ENCODE measurements around the gene TXNL1. TPM values are rescaled to one million over a fixed set of nuclear protein-coding genes. Genes with fewer than 3 reads are reported as not detected.
A peak's percentile ranks its signal among the peaks of the same experiment; 100 is the strongest.

Gene TXNL1
- total and polyA plus RNA-seq, 2 experiments from 2014 or later = 51.0 to 77.4 TPM

DNA sequence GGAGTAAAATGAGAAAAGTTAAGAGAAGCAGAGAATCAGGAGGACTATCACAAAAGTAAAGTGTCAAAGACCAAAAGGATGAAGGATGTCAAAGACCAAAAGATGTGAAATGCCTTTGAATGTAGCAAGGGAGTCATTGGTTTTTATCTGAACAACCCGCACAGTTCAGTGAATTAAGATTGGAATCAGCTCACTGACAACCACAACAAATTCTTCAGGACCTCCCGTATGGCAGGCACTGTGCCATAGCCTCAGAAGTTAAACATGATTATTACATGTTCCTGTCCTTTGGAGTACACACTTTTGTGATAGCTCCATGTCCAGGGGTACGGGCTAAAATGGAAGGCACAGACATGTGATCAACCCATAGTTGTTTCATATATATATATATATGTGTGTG is 5.0 kb upstream of the TXNL1 start:
- no peak for DNase-seq (ENCODE audit: low read depth in 1 of 2, low spot score in 1 of 2)

DNA sequence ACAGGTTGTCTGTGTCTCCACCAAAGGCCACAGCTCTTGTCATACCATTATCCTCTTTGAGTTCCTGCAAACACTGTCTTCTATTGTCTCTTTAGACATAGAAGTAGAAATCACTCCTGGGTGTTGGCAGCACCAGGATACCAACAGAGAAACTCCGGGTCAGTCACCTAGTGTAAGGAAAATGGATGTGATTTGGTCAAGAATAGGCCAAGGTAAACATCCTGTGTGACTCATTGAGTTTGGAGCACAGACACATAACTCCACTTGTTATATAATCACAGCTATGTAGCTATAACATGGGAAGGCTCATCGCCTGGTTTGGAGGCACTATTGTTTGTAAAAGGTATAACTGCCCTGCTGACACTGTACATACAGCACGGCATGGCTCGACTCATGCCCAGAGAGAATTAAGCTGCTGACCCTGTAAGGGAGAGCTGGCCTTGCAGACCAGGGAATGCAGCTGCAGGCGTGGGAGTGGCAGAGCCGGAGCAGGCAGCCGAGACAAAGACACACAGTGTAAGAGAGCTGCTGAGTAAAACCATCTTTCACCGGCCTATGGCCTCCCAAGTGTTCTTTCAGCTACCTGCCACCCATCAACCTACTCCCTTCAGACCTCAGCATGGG is 3.4 kb upstream of the TXNL1 start:
- DNase-seq (ENCODE audit: low read depth in 1 of 2, low spot score in 1 of 2) = peak in 1 of 2 donors; percentile 44
- Histone ChIP-seq H3K27me3 (no peaks in the 10 kb centered on the region), H3K4me1 (ENCODE audit: low read depth) (peaks cover 4% of the 10 kb centered on the region), H3K27ac (no peak overlapping the region), H3K9me3 (ENCODE audit: low read depth) (no peaks in the 10 kb centered on the region), H3K36me3 (no peaks in the 10 kb centered on the region), H3K4me3 (no peak overlapping the region)
- TF ChIP-seq, protein P1, sequence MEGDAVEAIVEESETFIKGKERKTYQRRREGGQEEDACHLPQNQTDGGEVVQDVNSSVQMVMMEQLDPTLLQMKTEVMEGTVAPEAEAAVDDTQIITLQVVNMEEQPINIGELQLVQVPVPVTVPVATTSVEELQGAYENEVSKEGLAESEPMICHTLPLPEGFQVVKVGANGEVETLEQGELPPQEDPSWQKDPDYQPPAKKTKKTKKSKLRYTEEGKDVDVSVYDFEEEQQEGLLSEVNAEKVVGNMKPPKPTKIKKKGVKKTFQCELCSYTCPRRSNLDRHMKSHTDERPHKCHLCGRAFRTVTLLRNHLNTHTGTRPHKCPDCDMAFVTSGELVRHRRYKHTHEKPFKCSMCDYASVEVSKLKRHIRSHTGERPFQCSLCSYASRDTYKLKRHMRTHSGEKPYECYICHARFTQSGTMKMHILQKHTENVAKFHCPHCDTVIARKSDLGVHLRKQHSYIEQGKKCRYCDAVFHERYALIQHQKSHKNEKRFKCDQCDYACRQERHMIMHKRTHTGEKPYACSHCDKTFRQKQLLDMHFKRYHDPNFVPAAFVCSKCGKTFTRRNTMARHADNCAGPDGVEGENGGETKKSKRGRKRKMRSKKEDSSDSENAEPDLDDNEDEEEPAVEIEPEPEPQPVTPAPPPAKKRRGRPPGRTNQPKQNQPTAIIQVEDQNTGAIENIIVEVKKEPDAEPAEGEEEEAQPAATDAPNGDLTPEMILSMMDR (IDR thresholded peaks at IDR 0.05; ENCODE audit: low read depth, low read length) = no peak

More for the DNA sequence above, 5.0 kb upstream of the TXNL1 start:
- TF ChIP-seq, protein P1 (IDR thresholded peaks at IDR 0.05; ENCODE audit: low read depth, low read length) = no peak
- H3K9me3 ChIP-seq (ENCODE audit: low read depth) = no peaks in the 10 kb centered on the region
- H3K4me1 ChIP-seq (ENCODE audit: low read depth) = no peaks in the 10 kb centered on the region
- no peak overlapping the region for H3K27ac ChIP-seq
- H3K36me3 ChIP-seq = no peaks in the 10 kb centered on the region
- H3K4me3 ChIP-seq = no peak overlapping the region
- no peaks in the 10 kb centered on the region for H3K27me3 ChIP-seq

DNA sequence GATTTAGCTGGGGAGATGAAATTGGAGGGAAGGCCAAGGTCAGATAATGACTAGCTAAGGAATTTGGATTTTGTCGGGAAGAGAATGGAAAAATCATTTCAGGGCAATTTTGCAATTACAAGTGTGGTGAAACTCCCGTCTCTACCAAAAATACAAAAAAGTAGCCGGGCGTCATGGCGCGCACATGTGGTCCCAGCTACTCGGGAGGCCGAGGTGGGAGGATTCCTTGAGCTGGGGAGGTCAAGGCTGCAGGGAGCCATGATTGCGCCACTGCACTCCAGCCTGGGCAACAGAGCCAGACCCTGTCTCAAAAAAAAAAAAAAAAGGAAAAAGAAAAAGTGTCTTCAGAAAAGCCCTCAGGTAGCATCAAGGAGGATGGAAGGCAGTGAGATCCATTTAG is 1.2 kb upstream of the TXNL1 start:
- Histone ChIP-seq H3K9me3 (ENCODE audit: low read depth) (no peaks in the 10 kb centered on the region), H3K4me1 (ENCODE audit: low read depth) (peaks cover 8% of the 10 kb centered on the region), H3K4me3 (no peak overlapping the region), H3K27me3 (no peaks in the 10 kb centered on the region), H3K27ac (no peak overlapping the region), H3K36me3 (no peaks in the 10 kb centered on the region)
- TF ChIP-seq, protein P1 (IDR thresholded peaks at IDR 0.05; ENCODE audit: low read depth, low read length) = no peak
- DNase-seq (ENCODE audit: low read depth in 1 of 2, low spot score in 1 of 2) = no peak

- no peak for DNase-seq (ENCODE audit: low read depth in 1 of 2, low spot score in 1 of 2)
- Histone ChIP-seq H3K9me3 (ENCODE audit: low read depth) (no peaks in the 10 kb centered on the region), H3K27ac (peak overlapping the region; percentile 87), H3K4me3 (peak overlapping the region; percentile 76), H3K4me1 (ENCODE audit: low read depth) (peaks cover 8% of the 10 kb centered on the region), H3K27me3 (no peaks in the 10 kb centered on the region), H3K36me3 (no peaks in the 10 kb centered on the region)
- TF ChIP-seq, protein P1 (IDR thresholded peaks at IDR 0.05; ENCODE audit: low read depth, low read length) = no peak
These were observed 651 bp upstream of the TXNL1 start for GRCh38 chr18:56639104-56639381.

DNA sequence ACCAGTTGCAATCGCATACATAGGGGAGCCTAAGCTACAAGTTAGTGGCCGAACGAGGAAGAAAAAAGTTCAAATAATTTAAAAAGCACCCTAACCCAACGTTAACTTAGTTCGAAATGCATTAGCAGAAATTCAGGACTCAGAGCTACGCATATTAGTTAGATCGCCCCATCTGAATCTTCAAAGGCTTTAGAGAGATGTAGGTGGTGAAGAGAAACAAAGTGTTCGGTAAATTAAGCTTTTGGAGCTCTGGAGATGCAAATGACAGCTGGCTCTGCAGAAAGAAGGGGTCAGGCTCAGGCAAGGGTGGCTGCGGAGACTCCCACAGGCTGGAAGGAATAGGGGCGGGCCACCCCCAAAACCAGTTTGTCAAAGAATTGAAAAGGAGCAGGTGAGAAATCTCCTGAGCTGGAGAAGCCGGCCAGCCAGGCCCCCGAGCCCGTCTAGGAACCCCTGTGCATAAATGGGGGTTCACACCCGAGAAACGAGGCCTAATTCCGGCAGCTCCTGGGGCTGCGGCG is 621 bp downstream of the TXNL1 start:
- Histone ChIP-seq H3K36me3 (no peaks in the 10 kb centered on the region), H3K27ac (peak overlapping the region; percentile 97), H3K9me3 (ENCODE audit: low read depth) (no peaks in the 10 kb centered on the region), H3K4me3 (peak overlapping the region; percentile 76), H3K4me1 (ENCODE audit: low read depth) (peaks cover 8% of the 10 kb centered on the region), H3K27me3 (no peaks in the 10 kb centered on the region)
- DNase-seq (ENCODE audit: low read depth in 1 of 2, low spot score in 1 of 2) = peak; percentile 4 to 20
- TF ChIP-seq, protein P1 (IDR thresholded peaks at IDR 0.05; ENCODE audit: low read depth, low read length) = no peak
